Natural killer cell (primary cell): Measurements from ENCODE around the gene ACBD5. TPM values are rescaled to one million over a fixed set of nuclear protein-coding genes. Genes with fewer than 3 reads are reported as not detected.

ENCODE experiments used
- ATAC-seq, 3 donors: fragments of 150-1000 bp in 2 of 3; fragments of 200-7000 bp in 1 of 3; cut with Tn5 transposase; 1 replicate in 1 of 3; 2 replicates in 2 of 3; pipeline ENCODE4 v1.10.0; 2021; ENCODE audit warnings: mild to moderate bottlenecking in 2 of 3, moderate library complexity in 2 of 3
- DNase-seq, 2 donors: peaks; one replicate each; pipeline versions ENCODE4 v3.0.0 to v3.0.0-alpha.2; 2013 to 2021; ENCODE audit warnings: mixed read lengths in 1 of 2
- H3K27ac ChIP-seq: one replicate; pipeline ENCODE4 v1.5.1; 2013; ENCODE audit warnings: mild to moderate bottlenecking, low read length
- H3K27me3 ChIP-seq: one replicate; pipeline ENCODE4 v1.6.1; 2013; ENCODE audit warnings: low read length; ENCODE audit not compliant: control insufficient read depth, insufficient read depth
- H3K36me3 ChIP-seq: one replicate; pipeline ENCODE4 v1.6.1; 2013; ENCODE audit warnings: low read length; ENCODE audit not compliant: control insufficient read depth, insufficient read depth
- H3K4me1 ChIP-seq: one replicate; pipeline ENCODE4 v1.6.1; 2013; ENCODE audit warnings: low read length; ENCODE audit not compliant: control insufficient read depth, insufficient read depth
- H3K4me3 ChIP-seq: one replicate; pipeline ENCODE4 v1.5.1; 2013; ENCODE audit warnings: low read length
- H3K9me3 ChIP-seq: one replicate; pipeline ENCODE4 v1.6.1; 2013; ENCODE audit warnings: low read length; ENCODE audit not compliant: control insufficient read depth, insufficient read depth
- H3K27ac Mint-ChIP-seq, 2 donors: one replicate each; pipeline ENCODE4 v1.8.0; 2022; ENCODE audit warnings: mild to moderate bottlenecking in 2 of 2, mixed read lengths in 2 of 2, moderate library complexity in 1 of 2
- H3K27me3 Mint-ChIP-seq, 2 donors: one replicate each; pipeline ENCODE4 v1.8.0; 2022; ENCODE audit warnings: low read depth in 2 of 2, mixed read lengths in 2 of 2
- H3K36me3 Mint-ChIP-seq: one replicate; pipeline ENCODE4 v1.8.0; 2022; ENCODE audit warnings: mixed read lengths
- H3K4me1 Mint-ChIP-seq, 2 donors: one replicate each; pipeline ENCODE4 v1.8.0; 2022; ENCODE audit warnings: mixed read lengths in 2 of 2
- H3K4me3 Mint-ChIP-seq: one replicate; pipeline ENCODE4 v1.8.0; 2022; ENCODE audit warnings: mild to moderate bottlenecking, moderate library complexity, mixed read lengths
- H3K9me3 Mint-ChIP-seq, 2 donors: one replicate each; pipeline ENCODE4 v1.8.0; 2022; ENCODE audit warnings: mixed read lengths in 2 of 2
- CTCF ChIP-seq: fragments of 200-600 bp; IDR thresholded peaks from one replicate; pipeline ENCODE4 v1.8.0; 2022; ENCODE audit warnings: antibody characterized with exemption
- WGBS: methylation state at CpG from one replicate; pipeline ENCODE4 v1.1.7; 2013; ENCODE audit warnings: missing lambda C conversion rate; ENCODE audit not compliant: insufficient coverage; 5-methylcytosine and 5-hydroxymethylcytosine counted together
- intact Hi-C: fragments of 100-400 bp; cut with micrococcal nuclease; formaldehyde crosslinking; loops from one replicate; pipeline ENCODE4 v1.14.2; 2022
- total RNA-seq, 4 donors: library from RNA; stranded (reverse); fragments of 120-200 nt in 1 of 4; gene quantifications; one replicate each; pipeline versions ENCODE4 v1.2.3 to v1.2.4, GENCODE V29; 2013 to 2022

ACBD5 gene
- total RNA-seq, 3 donors from 2014 or later (not counting 1 experiment from before 2014, with no cell fraction given): 38.2 to 58.8 (median 47.4) TPM

GRCh38 chr10:27153329-27153728 is 87.3 kb downstream of the ACBD5 start:
- DNase-seq (no peak), ATAC-seq (no peak)
- no peaks in the 10 kb centered on the region for H3K27me3 ChIP-seq
- H3K4me1 Mint-ChIP-seq: peaks cover 49 to 55% of the 10 kb centered on the region in 2 donors
- H3K27me3 Mint-ChIP-seq: no peaks in the 10 kb centered on the region
- peaks cover 4% of the 10 kb centered on the region for H3K36me3 ChIP-seq
- 3% methylated on average over 5 of the region's 6 CpGs for WGBS
- TF ChIP-seq CTCF: no peak
- H3K9me3 ChIP-seq: no peaks in the 10 kb centered on the region
- H3K9me3 Mint-ChIP-seq: no peaks in the 10 kb centered on the region
- peak overlapping the region; percentile 87 for H3K4me3 ChIP-seq
- H3K27ac Mint-ChIP-seq: peak overlapping the region; percentile 100
- H3K27ac ChIP-seq: peak overlapping the region; percentile 98
- H3K4me1 ChIP-seq: peaks cover 22% of the 10 kb centered on the region
- H3K4me3 Mint-ChIP-seq: peak overlapping the region; percentile 100
- H3K36me3 Mint-ChIP-seq: no peaks in the 10 kb centered on the region
- intact Hi-C loops: loop anchor here (10.0 kb wide), 2 partner anchors 669 to 709 kb away; no protein-coding TSS in a partner anchor

- Histone ChIP-seq H3K27ac (no peak overlapping the region), H3K36me3 (peaks cover 8% of the 10 kb centered on the region), H3K4me1 (peaks cover 22% of the 10 kb centered on the region), H3K27me3 (no peaks in the 10 kb centered on the region), H3K9me3 (no peaks in the 10 kb centered on the region), H3K4me3 (no peak overlapping the region)
- no peak for DNase-seq
- no peak for TF ChIP-seq CTCF
- no peak for ATAC-seq
- Mint-ChIP-seq H3K4me3 (peak overlapping the region; percentile 100), H3K27me3 (no peaks in the 10 kb centered on the region), H3K36me3 (no peaks in the 10 kb centered on the region), H3K9me3 (no peaks in the 10 kb centered on the region), H3K4me1 (peaks cover 51 to 55% of the 10 kb centered on the region in 2 donors), H3K27ac (peak overlapping the region; percentile 100)
- intact Hi-C loops: loop anchor here (10.0 kb wide), 2 partner anchors 668 to 708 kb away; no protein-coding TSS in a partner anchor
Observed at GRCh38 chr10:27152687-27153086, 87.9 kb downstream of the ACBD5 start.

- no peak for DNase-seq
- WGBS: 100% methylated on average over 1 of the region's 1 CpG
- H3K27me3 Mint-ChIP-seq: no peaks in the 10 kb centered on the region
- Histone ChIP-seq H3K9me3 (no peaks in the 10 kb centered on the region), H3K27me3 (no peaks in the 10 kb centered on the region), H3K4me1 (peaks cover 8% of the 10 kb centered on the region), H3K27ac (no peak overlapping the region), H3K36me3 (peaks cover 30% of the 10 kb centered on the region), H3K4me3 (no peak overlapping the region)
- intact Hi-C loops: loop anchor here (10.0 kb wide), 2 partner anchors 665 to 705 kb away; no protein-coding TSS in a partner anchor
- H3K9me3 Mint-ChIP-seq: no peaks in the 10 kb centered on the region
- peak overlapping the region; percentile 1 to 58 for H3K27ac Mint-ChIP-seq
- H3K4me3 Mint-ChIP-seq: no peak overlapping the region
- no peaks in the 10 kb centered on the region for H3K36me3 Mint-ChIP-seq
- no peak for TF ChIP-seq CTCF
- H3K4me1 Mint-ChIP-seq: peaks cover 41 to 46% of the 10 kb centered on the region in 2 donors
- no peak for ATAC-seq
Observed at GRCh38 chr10:27150261-27150660, 90.3 kb downstream of the ACBD5 start.

GRCh38 chr10:27147701-27148100 is 92.9 kb downstream of the ACBD5 start:
- Mint-ChIP-seq H3K27ac (peak overlapping the region in 1 of 2 donors; percentile 2), H3K4me3 (no peak overlapping the region), H3K36me3 (no peaks in the 10 kb centered on the region), H3K9me3 (no peaks in the 10 kb centered on the region), H3K27me3 (no peaks in the 10 kb centered on the region), H3K4me1 (peaks cover 16 to 27% of the 10 kb centered on the region in 2 donors)
- WGBS: 78% methylated on average over 5 of the region's 5 CpGs
- intact Hi-C loops: no loop called here
- H3K4me3 ChIP-seq: no peak overlapping the region
- ATAC-seq: no peak
- no peaks in the 10 kb centered on the region for H3K27me3 ChIP-seq
- no peak for DNase-seq
- TF ChIP-seq CTCF: no peak
- H3K4me1 ChIP-seq: peaks cover 3% of the 10 kb centered on the region
- no peak overlapping the region for H3K27ac ChIP-seq
- H3K9me3 ChIP-seq: no peaks in the 10 kb centered on the region
- H3K36me3 ChIP-seq: peaks cover 45% of the 10 kb centered on the region
